ENCODE measurements around the gene SLC7A10. TPM values are rescaled to one million over a fixed set of nuclear protein-coding genes. Genes with fewer than 3 reads are reported as not detected.
"Not testable (repeated sequence)": the region's sequence is repeated elsewhere in the genome, so short reads cannot be mapped to it uniquely, and the experiment has no call there.

SLC7A10 gene
- total RNA-seq, 1 donor from 2014 or later, result not detected

DNA sequence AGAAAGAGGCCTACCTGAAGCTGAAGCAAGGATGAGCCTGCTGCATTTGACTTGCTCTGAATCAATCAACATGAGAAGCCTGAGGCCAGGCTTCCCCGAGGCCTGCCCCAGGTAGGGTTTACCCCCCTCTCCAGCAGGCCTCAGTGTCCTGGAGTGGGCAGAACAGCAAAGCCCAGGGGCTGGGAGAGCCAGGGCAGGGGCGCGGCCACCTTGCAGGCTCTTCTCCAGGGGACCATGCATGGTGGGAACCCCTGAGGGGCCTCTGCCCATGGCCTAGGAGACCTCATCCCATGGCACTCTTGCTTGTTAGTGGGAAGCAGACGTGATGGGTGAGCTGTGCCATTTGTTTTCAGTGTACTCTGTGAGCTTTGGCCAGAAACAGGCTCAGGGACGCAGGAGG lies 51.5 kb downstream of the SLC7A10 start:
- DNase-seq (ENCODE audit: low read depth), result no peak
- Histone ChIP-seq H3K27me3 (ENCODE audit: control insufficient read depth, insufficient read depth, low read length) (no peaks in the 10 kb centered on the region), H3K36me3 (ENCODE audit: control insufficient read depth, insufficient read depth, low read length) (no peaks in the 10 kb centered on the region), H3K4me3 (ENCODE audit: low read depth, low read length) (no peak overlapping the region)
- TF ChIP-seq, protein P1, sequence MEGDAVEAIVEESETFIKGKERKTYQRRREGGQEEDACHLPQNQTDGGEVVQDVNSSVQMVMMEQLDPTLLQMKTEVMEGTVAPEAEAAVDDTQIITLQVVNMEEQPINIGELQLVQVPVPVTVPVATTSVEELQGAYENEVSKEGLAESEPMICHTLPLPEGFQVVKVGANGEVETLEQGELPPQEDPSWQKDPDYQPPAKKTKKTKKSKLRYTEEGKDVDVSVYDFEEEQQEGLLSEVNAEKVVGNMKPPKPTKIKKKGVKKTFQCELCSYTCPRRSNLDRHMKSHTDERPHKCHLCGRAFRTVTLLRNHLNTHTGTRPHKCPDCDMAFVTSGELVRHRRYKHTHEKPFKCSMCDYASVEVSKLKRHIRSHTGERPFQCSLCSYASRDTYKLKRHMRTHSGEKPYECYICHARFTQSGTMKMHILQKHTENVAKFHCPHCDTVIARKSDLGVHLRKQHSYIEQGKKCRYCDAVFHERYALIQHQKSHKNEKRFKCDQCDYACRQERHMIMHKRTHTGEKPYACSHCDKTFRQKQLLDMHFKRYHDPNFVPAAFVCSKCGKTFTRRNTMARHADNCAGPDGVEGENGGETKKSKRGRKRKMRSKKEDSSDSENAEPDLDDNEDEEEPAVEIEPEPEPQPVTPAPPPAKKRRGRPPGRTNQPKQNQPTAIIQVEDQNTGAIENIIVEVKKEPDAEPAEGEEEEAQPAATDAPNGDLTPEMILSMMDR (IDR thresholded peaks at IDR 0.05; ENCODE audit: insufficient read depth, low read length, poor library complexity, severe bottlenecking), result no peak

GRCh38 chr19:33171916-33172359 lies 53.7 kb downstream of the SLC7A10 start:
- H3K36me3 ChIP-seq (ENCODE audit: control insufficient read depth, insufficient read depth, low read length), result no peaks in the 10 kb centered on the region
- TF ChIP-seq, protein P1 (IDR thresholded peaks at IDR 0.05; ENCODE audit: insufficient read depth, low read length, poor library complexity, severe bottlenecking), result no peak
- no peaks in the 10 kb centered on the region for H3K27me3 ChIP-seq (ENCODE audit: control insufficient read depth, insufficient read depth, low read length)
- H3K4me3 ChIP-seq (ENCODE audit: low read depth, low read length), result no peak overlapping the region
- DNase-seq (ENCODE audit: low read depth), result no peak

DNA sequence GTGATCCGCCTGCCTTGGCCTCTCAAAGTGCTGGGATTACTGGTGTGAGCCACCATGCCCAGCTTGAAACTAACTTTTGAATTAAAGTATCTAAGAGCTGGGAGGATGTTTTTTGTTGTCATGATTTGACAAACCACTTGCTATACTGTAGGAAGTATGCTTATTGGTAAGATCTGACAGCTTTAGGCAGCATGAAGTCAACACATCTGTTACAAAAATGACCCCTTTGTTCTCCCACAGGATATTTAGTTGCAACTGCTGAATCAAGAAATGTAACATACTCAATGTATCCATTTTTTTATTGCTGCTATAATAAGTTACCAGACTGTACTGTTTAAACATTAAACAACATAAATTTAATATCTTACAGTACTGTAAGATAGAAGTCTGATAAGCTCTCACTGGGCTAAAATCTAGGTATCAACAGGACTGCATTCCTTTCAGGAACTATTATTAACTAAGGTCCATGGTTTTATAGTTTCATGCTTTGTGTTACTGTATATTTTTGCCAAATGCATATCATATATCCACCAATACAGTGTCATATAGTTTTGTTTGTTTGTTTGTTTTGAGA lies 54.3 kb downstream of the SLC7A10 start:
- Histone ChIP-seq H3K36me3 (ENCODE audit: control insufficient read depth, insufficient read depth, low read length) (no peaks in the 10 kb centered on the region), H3K4me3 (ENCODE audit: low read depth, low read length) (no peak overlapping the region), H3K27me3 (ENCODE audit: control insufficient read depth, insufficient read depth, low read length) (no peaks in the 10 kb centered on the region)
- no peak for DNase-seq (ENCODE audit: low read depth)
- TF ChIP-seq, protein P1 (IDR thresholded peaks at IDR 0.05; ENCODE audit: insufficient read depth, low read length, poor library complexity, severe bottlenecking), result no peak

GRCh38 chr19:33168528-33168927 lies 57.1 kb downstream of the SLC7A10 start:
- H3K4me3 ChIP-seq (ENCODE audit: low read depth, low read length), result no peak overlapping the region
- TF ChIP-seq, protein P1 (IDR thresholded peaks at IDR 0.05; ENCODE audit: insufficient read depth, low read length, poor library complexity, severe bottlenecking), result no peak
- DNase-seq (ENCODE audit: low read depth), result no peak
- H3K27me3 ChIP-seq (ENCODE audit: control insufficient read depth, insufficient read depth, low read length), result no peaks in the 10 kb centered on the region
- H3K36me3 ChIP-seq (ENCODE audit: control insufficient read depth, insufficient read depth, low read length), result no peaks in the 10 kb centered on the region

DNA sequence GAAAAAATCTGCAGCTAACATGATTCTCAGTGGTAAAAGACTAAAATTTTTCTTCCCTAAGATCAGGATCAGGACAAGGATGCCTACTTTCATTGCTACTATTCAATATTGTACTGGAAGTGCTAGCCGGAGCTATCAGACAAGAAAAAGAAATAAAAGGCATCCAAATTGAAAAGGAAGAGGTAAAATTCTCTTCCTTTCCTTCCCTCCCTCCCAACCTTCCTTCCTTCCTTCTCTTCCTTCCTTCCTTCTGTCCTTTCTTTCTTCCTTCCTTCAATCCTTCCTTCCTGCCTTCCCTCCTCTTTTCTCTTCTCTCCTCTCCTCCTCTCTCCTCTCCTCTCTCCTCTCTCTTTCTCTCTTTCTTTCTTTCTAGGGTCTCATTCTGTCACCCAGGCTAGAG lies 58.2 kb downstream of the SLC7A10 start:
- Histone ChIP-seq H3K27me3 (ENCODE audit: control insufficient read depth, insufficient read depth, low read length) (no peaks in the 10 kb centered on the region), H3K36me3 (ENCODE audit: control insufficient read depth, insufficient read depth, low read length) (no peaks in the 10 kb centered on the region), H3K4me3 (ENCODE audit: low read depth, low read length) (no peak overlapping the region)
- TF ChIP-seq, protein P1 (IDR thresholded peaks at IDR 0.05; ENCODE audit: insufficient read depth, low read length, poor library complexity, severe bottlenecking), result no peak
- DNase-seq (ENCODE audit: low read depth), result no peak

DNA sequence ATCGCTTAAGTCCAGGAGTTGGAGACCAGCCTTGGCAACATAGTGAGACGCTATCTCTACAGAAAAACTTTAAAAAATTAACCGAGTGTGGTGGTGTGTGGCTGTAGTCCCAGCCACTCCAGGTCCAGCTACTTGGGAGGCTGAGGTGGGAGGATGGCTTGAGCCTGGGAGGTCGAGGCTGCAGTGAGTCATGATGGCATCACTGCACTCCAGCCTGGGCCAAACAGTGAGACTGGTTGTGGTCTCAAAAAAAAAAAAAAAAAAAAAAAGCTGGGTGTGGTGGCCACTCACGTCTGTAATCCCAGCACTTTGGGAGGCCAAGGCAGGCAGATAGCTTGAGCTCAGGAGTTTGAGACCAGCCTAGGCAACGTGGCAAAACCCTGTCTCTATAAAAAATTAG lies 59.6 kb downstream of the SLC7A10 start:
- H3K36me3 ChIP-seq (ENCODE audit: control insufficient read depth, insufficient read depth, low read length); DNase-seq (ENCODE audit: low read depth); H3K4me3 ChIP-seq (ENCODE audit: low read depth, low read length); H3K27me3 ChIP-seq (ENCODE audit: control insufficient read depth, insufficient read depth, low read length): not testable (repeated sequence)

Measured in kidney epithelial cell (primary cell).